GM18520 (cell line): ENCODE results near the gene TMEM79.

Experiments used
- ATAC-seq: cut with Tn5 transposase; IDR thresholded peaks from one replicate; pipeline ENCODE4 v1.9.1; 2021; ENCODE audit not compliant: unreplicated experiment

Gene TMEM79

GRCh38 chr1:156262461-156263287 is 21.5 kb upstream of the TMEM79 start:
- no peak for ATAC-seq

- ATAC-seq, result no peak
Measured at GRCh38 chr1:156263288-156263655, 20.9 kb upstream of the TMEM79 start.

GRCh38 chr1:156266051-156266450 is 18.1 kb upstream of the TMEM79 start:
- ATAC-seq, result no peak

GRCh38 chr1:156268336-156268735 is 15.8 kb upstream of the TMEM79 start:
- no peak for ATAC-seq

GRCh38 chr1:156270314-156270713 is 13.8 kb upstream of the TMEM79 start:
- no peak for ATAC-seq

GRCh38 chr1:156276532-156276931 is 7.6 kb upstream of the TMEM79 start:
- no peak for ATAC-seq

- no peak for ATAC-seq
Measured at GRCh38 chr1:156276966-156277381, 7.2 kb upstream of the TMEM79 start.

- ATAC-seq, result no peak
Measured at GRCh38 chr1:156279837-156280236, 4.3 kb upstream of the TMEM79 start.

GRCh38 chr1:156281281-156281680 is 2.8 kb upstream of the TMEM79 start:
- peak; percentile 34 for ATAC-seq

GRCh38 chr1:156281693-156282478 is 2.2 kb upstream of the TMEM79 start:
- ATAC-seq, result no peak

- ATAC-seq, result peak; percentile 83
Measured at GRCh38 chr1:156282479-156283222, 1.5 kb upstream of the TMEM79 start, which contains the start of gene SMG5. Gene SMG5 (minus strand): TSS chr1:156282825. CDS start chr1:156282680, 145 bp downstream.

GRCh38 chr1:156283521-156283920 is 604 bp upstream of the TMEM79 start:
- no peak for ATAC-seq

GRCh38 chr1:156284757-156285156 is 632 bp downstream of the TMEM79 start:
- ATAC-seq, result no peak

- ATAC-seq, result no peak
Measured at GRCh38 chr1:156285437-156285836, 1.3 kb downstream of the TMEM79 start.

- ATAC-seq, result no peak
Measured at GRCh38 chr1:156286061-156286460, 1.9 kb downstream of the TMEM79 start.

- ATAC-seq, result no peak
Measured at GRCh38 chr1:156289857-156290256, 5.7 kb downstream of the TMEM79 start.

- no peak for ATAC-seq
Measured at GRCh38 chr1:156291226-156292061, 7.3 kb downstream of the TMEM79 start.

GRCh38 chr1:156293098-156293434 is 8.9 kb downstream of the TMEM79 start:
- no peak for ATAC-seq

GRCh38 chr1:156293895-156294294 is 9.8 kb downstream of the TMEM79 start:
- ATAC-seq, result no peak

- no peak for ATAC-seq
Measured at GRCh38 chr1:156295391-156295947, 11.3 kb downstream of the TMEM79 start, which contains the start of gene GLMP. Gene GLMP (minus strand): TSS chr1:156295679. CDS start chr1:156295645, 34 bp downstream.
